HEK293 (cell line): ENCODE measurements around the gene CNN2.

Source experiments
- CTCF ChIP-seq: fragments of 450-650 bp; formaldehyde crosslinking; IDR thresholded peaks from 2 replicates; pipeline ENCODE4 v1.5.1; 2016; ENCODE audit warnings: missing biosample characterization, missing genetic modification characterization
- KLF1 ChIP-seq: fragments of 450-650 bp; formaldehyde crosslinking; IDR thresholded peaks from 2 replicates; pipeline ENCODE4 v1.5.1; 2016; ENCODE audit warnings: missing biosample characterization, missing genetic modification characterization
- TRIM28 ChIP-seq: IDR thresholded peaks from 2 replicates; pipeline ENCODE4 v1.6.1; 2011; ENCODE audit warnings: low read length, control low read depth, borderline replicate concordance
- ZBTB11 ChIP-seq: fragments of 450-650 bp; formaldehyde crosslinking; conservative IDR thresholded peaks from 2 replicates; pipeline ENCODE4 v1.5.1; 2016; ENCODE audit warnings: low read depth, missing biosample characterization, missing genetic modification characterization
- ZIC2 ChIP-seq: fragments of 450-650 bp; formaldehyde crosslinking; IDR thresholded peaks from 2 replicates; pipeline ENCODE4 v1.5.1; 2016; ENCODE audit warnings: missing biosample characterization, missing genetic modification characterization
- ZNF184 ChIP-seq: fragments of 450-650 bp; IDR thresholded peaks from 2 replicates; pipeline ENCODE4 v1.5.1; 2018; ENCODE audit warnings: missing biosample characterization, mild to moderate bottlenecking, missing genetic modification characterization
- ZNF510 ChIP-seq: fragments of 450-650 bp; formaldehyde crosslinking; IDR thresholded peaks from 2 replicates; pipeline ENCODE4 v1.5.1; 2018; ENCODE audit warnings: mild to moderate bottlenecking, missing genetic modification characterization, missing biosample characterization; ENCODE audit not compliant: insufficient replicate concordance

DNA sequence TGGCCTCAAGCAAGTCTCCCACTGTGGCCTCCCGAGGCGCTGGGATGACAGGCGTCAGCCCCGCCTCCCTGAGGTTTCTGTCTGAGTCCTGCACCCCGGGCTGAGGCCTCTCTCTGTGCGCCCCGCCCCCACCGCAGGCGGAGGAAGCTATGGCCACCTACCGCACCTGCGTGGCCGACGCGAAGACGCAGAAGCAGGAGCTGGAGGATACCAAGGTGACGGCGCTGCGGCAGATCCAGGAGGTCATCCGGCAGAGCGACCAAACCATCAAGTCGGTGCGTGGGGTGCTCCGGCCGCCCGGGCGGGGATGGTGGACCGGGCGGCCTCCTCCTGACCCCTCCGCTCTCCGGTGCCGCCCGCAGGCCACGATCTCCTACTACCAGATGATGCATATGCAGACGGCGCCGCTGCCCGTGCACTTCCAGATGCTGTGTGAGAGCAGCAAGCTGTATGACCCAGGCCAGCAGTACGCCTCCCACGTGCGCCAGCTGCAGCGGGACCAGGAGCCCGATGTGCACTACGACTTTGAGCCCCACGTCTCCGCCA, 53.2 kb downstream of the CNN2 start:
- TF ChIP-seq KLF1 (tag by site-specific recombination), result no peak
- no peak for TF ChIP-seq ZNF510 (tag by site-specific recombination)
- no peak for TF ChIP-seq ZIC2 (tag by site-specific recombination)
- no peak for TF ChIP-seq ZNF184 (tag by site-specific recombination)
- no peak for TF ChIP-seq CTCF (tag by site-specific recombination)
- TF ChIP-seq ZBTB11 (tag by site-specific recombination), result no peak
- TF ChIP-seq TRIM28, result no peak
